ENCODE results near the gene TMEM187. TPM values are rescaled to one million over a fixed set of nuclear protein-coding genes. Genes with fewer than 3 reads are reported as not detected.
A peak's percentile ranks its signal among the peaks of the same experiment; 100 is the strongest.

TMEM187 gene
- total and polyA plus RNA-seq, 2 donors (not counting 1 experiment from before 2014, with no cell fraction given): 5.5 to 6.4 TPM

DNA sequence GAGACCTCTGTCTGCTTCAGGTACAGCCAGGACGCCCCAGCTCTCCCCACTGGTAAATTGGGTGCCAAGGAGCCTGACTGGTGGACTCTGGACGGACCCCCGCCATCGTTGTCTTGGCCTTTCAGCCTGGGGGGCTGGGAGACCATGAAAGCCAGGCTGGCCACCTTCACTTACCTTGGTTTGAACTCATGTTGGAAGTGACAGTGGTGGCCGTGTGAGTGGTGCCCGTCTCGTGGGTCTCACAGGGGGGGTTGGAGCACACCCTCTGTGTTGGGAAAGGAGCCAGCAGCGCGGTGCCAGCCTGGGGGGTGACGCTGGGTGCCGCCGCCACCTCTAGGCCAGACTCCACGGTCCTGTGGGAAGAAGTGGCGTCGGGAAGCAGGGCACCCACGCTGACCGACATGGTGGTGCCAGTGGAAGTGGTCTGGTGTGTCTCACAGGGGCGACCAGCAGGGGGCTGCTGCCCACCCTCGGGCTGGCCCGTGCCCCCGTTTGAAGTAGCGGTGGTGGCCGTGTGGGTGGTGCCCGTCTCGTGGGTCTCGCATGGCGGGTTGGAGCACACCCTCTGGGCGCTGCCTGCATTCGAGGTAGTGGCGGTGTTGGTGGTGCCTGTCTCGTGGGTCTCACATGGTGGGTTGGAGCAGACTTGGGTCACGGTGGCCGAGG lies 18.5 kb upstream of the TMEM187 start:
- TF ChIP-seq, protein P1, sequence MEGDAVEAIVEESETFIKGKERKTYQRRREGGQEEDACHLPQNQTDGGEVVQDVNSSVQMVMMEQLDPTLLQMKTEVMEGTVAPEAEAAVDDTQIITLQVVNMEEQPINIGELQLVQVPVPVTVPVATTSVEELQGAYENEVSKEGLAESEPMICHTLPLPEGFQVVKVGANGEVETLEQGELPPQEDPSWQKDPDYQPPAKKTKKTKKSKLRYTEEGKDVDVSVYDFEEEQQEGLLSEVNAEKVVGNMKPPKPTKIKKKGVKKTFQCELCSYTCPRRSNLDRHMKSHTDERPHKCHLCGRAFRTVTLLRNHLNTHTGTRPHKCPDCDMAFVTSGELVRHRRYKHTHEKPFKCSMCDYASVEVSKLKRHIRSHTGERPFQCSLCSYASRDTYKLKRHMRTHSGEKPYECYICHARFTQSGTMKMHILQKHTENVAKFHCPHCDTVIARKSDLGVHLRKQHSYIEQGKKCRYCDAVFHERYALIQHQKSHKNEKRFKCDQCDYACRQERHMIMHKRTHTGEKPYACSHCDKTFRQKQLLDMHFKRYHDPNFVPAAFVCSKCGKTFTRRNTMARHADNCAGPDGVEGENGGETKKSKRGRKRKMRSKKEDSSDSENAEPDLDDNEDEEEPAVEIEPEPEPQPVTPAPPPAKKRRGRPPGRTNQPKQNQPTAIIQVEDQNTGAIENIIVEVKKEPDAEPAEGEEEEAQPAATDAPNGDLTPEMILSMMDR (IDR thresholded peaks at IDR 0.05): no peak
- Mint-ChIP-seq H3K9me3 (ENCODE audit: insufficient read depth) (no peaks in the 10 kb centered on the region), H3K27ac (peak overlapping the region; percentile 59), H3K4me1 (peaks cover 2% of the 10 kb centered on the region), H3K4me3 (no peak overlapping the region), H3K27me3 (no peaks in the 10 kb centered on the region)
- Histone ChIP-seq H3K4me3 (ENCODE audit: control extremely low read depth in 1 of 5, extremely low read depth in 1 of 5, insufficient read depth in 1 of 5, low read depth in 2 of 5, low read length in 4 of 5) (no peak overlapping the region), H3K27me3 (replicated peaks in 1 of 4; ENCODE audit: control extremely low read depth in 1 of 4, control insufficient read depth in 3 of 4, insufficient read depth in 4 of 4, low read length in 3 of 4) (no peaks in the 10 kb centered on the region), H3K9me3 (ENCODE audit: control extremely low read depth in 1 of 3, control insufficient read depth in 2 of 3, insufficient read depth in 1 of 3, low read length in 2 of 3) (no peaks in the 10 kb centered on the region), H3K9ac (ENCODE audit: low read length) (no peak overlapping the region), H4K20me1 (ENCODE audit: control insufficient read depth, insufficient read depth, low read length, poor library complexity, severe bottlenecking) (no peaks in the 10 kb centered on the region), H2AFZ (ENCODE audit: insufficient read depth, low read depth, low read length, poor library complexity, severe bottlenecking) (no peak overlapping the region), H3K27ac (ENCODE audit: low read length in 2 of 2) (no peak overlapping the region), H3K4me2 (replicated peaks; ENCODE audit: low read depth, low read length, poor library complexity, severe bottlenecking) (no peak overlapping the region), H3K79me2 (ENCODE audit: control insufficient read depth, insufficient read depth, low read length) (no peaks in the 10 kb centered on the region), H3K4me1 (ENCODE audit: control insufficient read depth in 2 of 2, insufficient read depth in 2 of 2, low read length in 2 of 2) (peaks cover 0 to 4% of the 10 kb centered on the region in 2 donors), H3K36me3 (replicated peaks in 1 of 2; ENCODE audit: control extremely low read depth in 1 of 2, control insufficient read depth in 1 of 2, extremely low read depth in 1 of 2, insufficient read depth in 2 of 2, low read length in 1 of 2) (peaks cover 0 to 64% of the 10 kb centered on the region in 2 experiments)
- 91% methylated on average over 12 of the region's 33 CpGs for WGBS (ENCODE audit: insufficient coverage)
- ChIA-PET POLR2A (no interaction called here), CTCF (interaction anchor here (15.4 kb wide), 1 partner anchor 28 kb away, joined by 325 read pairs; the partner anchor contains the start of gene ARHGAP4)
- ATAC-seq (ENCODE audit: low read depth) (no peak), DNase-seq (no peak)
- intact Hi-C loops (cut with micrococcal nuclease): no loop called here

DNA sequence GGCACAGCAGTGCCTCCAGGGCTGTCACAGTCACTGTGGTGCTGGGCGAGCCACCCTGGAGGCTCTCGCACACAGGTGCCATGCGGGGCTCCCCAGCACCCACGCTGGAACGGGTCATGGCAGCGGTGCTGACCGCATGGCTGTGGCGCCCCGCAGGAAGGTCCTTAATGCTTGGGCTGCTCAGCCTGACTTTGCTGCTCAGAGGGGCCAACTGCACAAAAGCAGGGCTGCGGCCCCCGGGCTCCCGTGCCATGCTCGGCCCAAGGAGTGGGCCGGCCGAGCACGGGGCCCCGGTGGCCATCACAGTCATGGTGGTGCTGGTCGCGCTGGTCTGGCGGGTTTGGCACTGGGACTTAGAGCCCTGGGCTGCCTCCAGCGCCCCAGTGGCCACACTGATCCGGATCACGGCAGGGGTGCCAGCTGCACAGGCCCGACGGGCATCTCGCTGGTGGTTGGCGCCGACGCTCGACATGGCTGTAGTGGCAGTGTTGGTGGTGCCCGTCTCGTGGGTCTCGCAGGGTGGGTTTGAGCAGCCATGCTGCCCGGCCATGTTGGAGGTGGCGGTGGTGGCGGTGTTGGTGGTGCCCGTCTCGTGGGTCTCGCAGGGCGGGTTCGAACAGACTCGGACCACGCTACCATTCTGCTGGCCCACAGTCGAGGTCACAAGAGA lies 17.9 kb upstream of the TMEM187 start:
- no peak for ATAC-seq (ENCODE audit: low read depth)
- TF ChIP-seq EZH2 (IDR thresholded peaks at IDR 0.05; ENCODE audit: borderline replicate concordance, insufficient read depth, low read depth, low read length, poor library complexity, severe bottlenecking): no peak
- TF ChIP-seq, protein P1 (IDR thresholded peaks at IDR 0.05): no peak
- Mint-ChIP-seq H3K27ac (peak overlapping the region; percentile 59), H3K9me3 (ENCODE audit: insufficient read depth) (no peaks in the 10 kb centered on the region), H3K4me1 (peaks cover 2% of the 10 kb centered on the region), H3K27me3 (no peaks in the 10 kb centered on the region), H3K4me3 (no peak overlapping the region)
- no peak overlapping the region for H2AFZ ChIP-seq (ENCODE audit: insufficient read depth, low read depth, low read length, poor library complexity, severe bottlenecking)
- peaks cover 0 to 66% of the 10 kb centered on the region in 2 experiments for H3K36me3 ChIP-seq (replicated peaks in 1 of 2; ENCODE audit: control extremely low read depth in 1 of 2, control insufficient read depth in 1 of 2, extremely low read depth in 1 of 2, insufficient read depth in 2 of 2, low read length in 1 of 2)
- 98% methylated on average over 30 of the region's 44 CpGs for WGBS (ENCODE audit: insufficient coverage)
- H3K4me2 ChIP-seq (replicated peaks; ENCODE audit: low read depth, low read length, poor library complexity, severe bottlenecking): no peak overlapping the region
- intact Hi-C loops (cut with micrococcal nuclease): no loop called here
- POLR2A ChIA-PET: no interaction called here
- H3K4me3 ChIP-seq (ENCODE audit: control extremely low read depth in 1 of 5, extremely low read depth in 1 of 5, insufficient read depth in 1 of 5, low read depth in 2 of 5, low read length in 4 of 5): no peak overlapping the region
- DNase-seq: no peak
- peaks cover 0 to 4% of the 10 kb centered on the region in 2 donors for H3K4me1 ChIP-seq (ENCODE audit: control insufficient read depth in 2 of 2, insufficient read depth in 2 of 2, low read length in 2 of 2)
- no peaks in the 10 kb centered on the region for H3K27me3 ChIP-seq (replicated peaks in 1 of 4; ENCODE audit: control extremely low read depth in 1 of 4, control insufficient read depth in 3 of 4, insufficient read depth in 4 of 4, low read length in 3 of 4)
- no peaks in the 10 kb centered on the region for H4K20me1 ChIP-seq (ENCODE audit: control insufficient read depth, insufficient read depth, low read length, poor library complexity, severe bottlenecking)
- H3K79me2 ChIP-seq (ENCODE audit: control insufficient read depth, insufficient read depth, low read length): no peaks in the 10 kb centered on the region
- no peak overlapping the region for H3K27ac ChIP-seq (ENCODE audit: low read length in 2 of 2)
- no peak overlapping the region for H3K9ac ChIP-seq (ENCODE audit: low read length)
- CTCF ChIA-PET: interaction anchor here (0.6 kb wide), 1 partner anchor 10 kb away, joined by 3 read pairs; no protein-coding TSS in a partner anchor
- H3K9me3 ChIP-seq (ENCODE audit: control extremely low read depth in 1 of 3, control insufficient read depth in 2 of 3, insufficient read depth in 1 of 3, low read length in 2 of 3): no peaks in the 10 kb centered on the region
